CD4-positive, CD25-positive, alpha-beta regulatory T cell (primary cell): ENCODE results near the gene PCDH19. TPM values are rescaled to one million over a fixed set of nuclear protein-coding genes. Genes with fewer than 3 reads are reported as not detected.

ENCODE experiments used
- ATAC-seq, 2 donors: fragments of 150-1000 bp; cut with Tn5 transposase; one replicate each; pipeline ENCODE4 v1.10.0; 2021; ENCODE audit warnings: low read depth in 2 of 2, moderate number of reproducible peaks in 2 of 2, moderate library complexity in 1 of 2
- DNase-seq, 3 donors: peaks; one replicate each; pipeline versions ENCODE4 v3.0.0 to v3.0.0-alpha.2; 2012 to 2022; ENCODE audit warnings: mixed read lengths in 1 of 3
- H3K27ac ChIP-seq: one replicate; pipeline ENCODE4 v1.7.0; 2013; ENCODE audit warnings: mild to moderate bottlenecking, low read length; ENCODE audit not compliant: insufficient read depth, poor library complexity, severe bottlenecking
- H3K27me3 ChIP-seq: one replicate; pipeline ENCODE4 v1.7.0; 2013; ENCODE audit warnings: low read length; ENCODE audit not compliant: control insufficient read depth, insufficient read depth
- H3K36me3 ChIP-seq: one replicate; pipeline ENCODE4 v1.7.0; 2013; ENCODE audit warnings: mild to moderate bottlenecking, low read length, moderate library complexity; ENCODE audit not compliant: control insufficient read depth, insufficient read depth
- H3K4me1 ChIP-seq: 2 replicates; pipeline ENCODE4 v1.7.0; 2013; ENCODE audit warnings: mild to moderate bottlenecking, low read length; ENCODE audit not compliant: insufficient read depth, control insufficient read depth, poor library complexity, severe bottlenecking
- H3K4me3 ChIP-seq: one replicate; pipeline ENCODE4 v1.7.0; 2013; ENCODE audit warnings: low read depth, mild to moderate bottlenecking, low read length, moderate library complexity
- H3K9me3 ChIP-seq, 2 experiments: 1 replicate in 1 of 2; 2 replicates in 1 of 2; pipeline ENCODE4 v1.7.0; 2013; ENCODE audit warnings: low read length in 2 of 2, mild to moderate bottlenecking in 1 of 2, moderate library complexity in 1 of 2; ENCODE audit not compliant: control insufficient read depth in 2 of 2
- H3K27ac Mint-ChIP-seq, 3 donors: one replicate each; pipeline ENCODE4 v1.8.0; 2020 to 2022; ENCODE audit warnings: mild to moderate bottlenecking in 3 of 3, mixed read lengths in 3 of 3, moderate library complexity in 2 of 3
- H3K27me3 Mint-ChIP-seq: one replicate; pipeline ENCODE4 v1.8.0; 2022; ENCODE audit warnings: mild to moderate bottlenecking, mixed read lengths
- H3K36me3 Mint-ChIP-seq: one replicate; pipeline ENCODE4 v1.8.0; 2020; ENCODE audit warnings: mixed read lengths
- H3K4me1 Mint-ChIP-seq, 4 donors: one replicate each; pipeline ENCODE4 v1.8.0; 2020 to 2022; ENCODE audit warnings: mixed read lengths in 4 of 4, mild to moderate bottlenecking in 1 of 4
- H3K4me3 Mint-ChIP-seq, 4 donors: one replicate each; pipeline ENCODE4 v1.8.0; 2020 to 2022; ENCODE audit warnings: mild to moderate bottlenecking in 4 of 4, mixed read lengths in 4 of 4, moderate library complexity in 3 of 4
- H3K9me3 Mint-ChIP-seq, 7 donors: one replicate each; pipeline ENCODE4 v1.8.0; 2020 to 2022; ENCODE audit warnings: mixed read lengths in 7 of 7, mild to moderate bottlenecking in 3 of 7, moderate library complexity in 2 of 7
- polyA plus RNA-seq, 4 donors: library from polyadenylated mRNA; unstranded; fragments of 300-500 nt; fragmentation: Illumina TruSeq; gene quantifications; one replicate each; pipeline ENCODE4 v1.2.3, GENCODE V29; 2021
- total RNA-seq: library from RNA; stranded (reverse); gene quantifications from one replicate; pipeline ENCODE4 v1.2.3, GENCODE V29; 2022

Gene PCDH19
- total and polyA plus RNA-seq, 5 donors from 2014 or later: not detected

DNA sequence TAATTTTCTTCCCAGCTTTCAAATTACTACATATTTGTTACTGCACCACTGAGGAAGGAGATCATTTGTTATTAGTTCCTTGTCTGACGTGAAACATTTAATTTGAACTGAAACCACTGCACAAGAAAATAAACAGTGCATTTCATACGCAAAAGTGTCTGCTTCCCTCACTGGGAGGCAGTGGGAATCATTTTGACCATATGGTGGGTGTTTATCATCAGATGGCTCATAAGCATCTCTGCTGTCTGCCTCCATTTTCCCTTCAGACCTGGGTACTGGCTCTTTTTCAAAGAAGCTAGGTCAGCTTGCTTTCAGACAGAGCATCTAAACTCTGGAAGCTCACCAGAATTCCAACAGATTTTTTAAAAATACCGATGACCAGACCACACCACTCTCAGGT lies 135.2 kb downstream of the PCDH19 start:
- H3K4me3 ChIP-seq: no peak overlapping the region
- Mint-ChIP-seq H3K27ac (no peak overlapping the region), H3K36me3 (no peaks in the 10 kb centered on the region), H3K9me3 (peaks cover 0 to 10% (median 0%) of the 10 kb centered on the region in 7 donors), H3K4me3 (no peak overlapping the region), H3K4me1 (no peaks in the 10 kb centered on the region), H3K27me3 (no peaks in the 10 kb centered on the region)
- H3K36me3 ChIP-seq: no peaks in the 10 kb centered on the region
- H3K9me3 ChIP-seq: no peaks in the 10 kb centered on the region
- H3K27ac ChIP-seq: no peak overlapping the region
- DNase-seq (no peak), ATAC-seq (no peak)
- H3K4me1 ChIP-seq: no peaks in the 10 kb centered on the region
- no peaks in the 10 kb centered on the region for H3K27me3 ChIP-seq

DNA sequence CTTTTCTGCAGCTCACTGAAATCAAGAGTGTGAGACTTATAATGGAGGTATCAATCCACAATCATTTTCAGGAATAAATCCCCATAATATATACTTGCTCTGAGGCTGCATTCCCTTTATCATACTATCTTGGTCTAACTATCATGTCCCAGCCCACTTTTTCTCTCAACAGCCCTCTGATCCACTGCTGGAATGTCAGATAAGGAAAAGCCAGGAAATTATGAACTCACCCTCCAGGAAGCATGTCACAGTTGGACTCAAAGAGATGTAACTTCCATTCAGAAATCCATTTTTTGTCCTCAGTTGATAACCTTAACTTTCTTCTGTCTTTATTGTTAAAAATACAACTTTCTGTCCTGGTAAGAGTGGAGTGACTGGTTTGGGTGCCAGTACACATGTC lies 144.9 kb downstream of the PCDH19 start:
- H3K9me3 ChIP-seq: no peaks in the 10 kb centered on the region
- no peaks in the 10 kb centered on the region for H3K27me3 Mint-ChIP-seq
- H3K9me3 Mint-ChIP-seq: peaks cover 0 to 9% (median 1%) of the 10 kb centered on the region in 7 donors
- H3K4me1 ChIP-seq: no peaks in the 10 kb centered on the region
- H3K27me3 ChIP-seq: no peaks in the 10 kb centered on the region
- no peaks in the 10 kb centered on the region for H3K4me1 Mint-ChIP-seq
- no peaks in the 10 kb centered on the region for H3K36me3 ChIP-seq
- DNase-seq (no peak), ATAC-seq (no peak)
- H3K36me3 Mint-ChIP-seq: no peaks in the 10 kb centered on the region
- no peak overlapping the region for H3K4me3 Mint-ChIP-seq
- no peak overlapping the region for H3K27ac Mint-ChIP-seq
- no peak overlapping the region for H3K27ac ChIP-seq
- H3K4me3 ChIP-seq: no peak overlapping the region

DNA sequence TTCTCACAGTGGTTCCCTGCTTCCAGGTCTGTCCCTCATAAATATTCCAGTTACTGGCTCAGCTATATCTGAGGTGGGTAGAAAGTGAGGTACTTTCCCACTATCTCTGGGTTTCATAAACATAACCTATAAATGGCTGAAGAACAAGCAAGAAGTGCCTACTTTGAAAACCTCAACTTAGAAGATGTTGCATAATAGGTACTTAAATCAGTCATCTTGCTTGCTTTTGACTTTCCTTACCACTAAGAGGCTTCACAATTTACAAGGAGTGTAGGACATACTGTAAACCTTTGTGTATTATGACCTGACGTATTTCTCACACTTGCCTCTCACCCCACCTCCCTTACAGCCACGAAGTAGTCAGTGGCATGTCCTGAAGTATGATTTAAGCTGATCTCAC lies 145.9 kb downstream of the PCDH19 start:
- ATAC-seq: no peak
- Histone ChIP-seq H3K4me3 (no peak overlapping the region), H3K27me3 (no peaks in the 10 kb centered on the region), H3K36me3 (no peaks in the 10 kb centered on the region), H3K4me1 (no peaks in the 10 kb centered on the region), H3K27ac (no peak overlapping the region), H3K9me3 (no peaks in the 10 kb centered on the region)
- no peak overlapping the region for H3K27ac Mint-ChIP-seq
- no peaks in the 10 kb centered on the region for H3K36me3 Mint-ChIP-seq
- DNase-seq: no peak
- H3K4me3 Mint-ChIP-seq: no peak overlapping the region
- peaks cover 0 to 5% (median 1%) of the 10 kb centered on the region in 7 donors for H3K9me3 Mint-ChIP-seq
- H3K27me3 Mint-ChIP-seq: no peaks in the 10 kb centered on the region
- no peaks in the 10 kb centered on the region for H3K4me1 Mint-ChIP-seq

DNA sequence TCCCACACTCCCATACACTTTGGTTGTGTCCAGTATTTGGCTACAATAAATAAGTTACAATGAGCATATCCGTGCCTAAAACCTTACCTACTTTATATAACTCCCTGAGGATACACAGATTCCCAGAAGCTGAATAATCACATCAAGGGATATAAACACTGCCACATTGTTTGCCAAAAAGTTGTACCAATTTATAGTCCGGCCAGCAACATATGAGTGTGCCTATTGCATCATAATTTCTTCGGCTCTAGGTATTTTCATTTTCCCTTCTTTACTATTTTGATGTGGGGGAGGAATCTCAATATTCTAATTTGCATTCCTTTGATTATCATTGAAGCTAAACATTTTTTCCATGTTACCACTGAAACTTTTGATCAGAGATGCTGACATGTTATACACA lies 146.4 kb downstream of the PCDH19 start:
- no peaks in the 10 kb centered on the region for H3K36me3 ChIP-seq
- H3K4me3 ChIP-seq: no peak overlapping the region
- Mint-ChIP-seq H3K9me3 (peaks cover 0 to 5% (median 1%) of the 10 kb centered on the region in 7 donors), H3K27ac (no peak overlapping the region), H3K36me3 (no peaks in the 10 kb centered on the region), H3K4me1 (no peaks in the 10 kb centered on the region), H3K4me3 (no peak overlapping the region), H3K27me3 (no peaks in the 10 kb centered on the region)
- no peaks in the 10 kb centered on the region for H3K4me1 ChIP-seq
- H3K27me3 ChIP-seq: no peaks in the 10 kb centered on the region
- ATAC-seq (no peak), DNase-seq (no peak)
- no peak overlapping the region for H3K27ac ChIP-seq
- no peaks in the 10 kb centered on the region for H3K9me3 ChIP-seq

DNA sequence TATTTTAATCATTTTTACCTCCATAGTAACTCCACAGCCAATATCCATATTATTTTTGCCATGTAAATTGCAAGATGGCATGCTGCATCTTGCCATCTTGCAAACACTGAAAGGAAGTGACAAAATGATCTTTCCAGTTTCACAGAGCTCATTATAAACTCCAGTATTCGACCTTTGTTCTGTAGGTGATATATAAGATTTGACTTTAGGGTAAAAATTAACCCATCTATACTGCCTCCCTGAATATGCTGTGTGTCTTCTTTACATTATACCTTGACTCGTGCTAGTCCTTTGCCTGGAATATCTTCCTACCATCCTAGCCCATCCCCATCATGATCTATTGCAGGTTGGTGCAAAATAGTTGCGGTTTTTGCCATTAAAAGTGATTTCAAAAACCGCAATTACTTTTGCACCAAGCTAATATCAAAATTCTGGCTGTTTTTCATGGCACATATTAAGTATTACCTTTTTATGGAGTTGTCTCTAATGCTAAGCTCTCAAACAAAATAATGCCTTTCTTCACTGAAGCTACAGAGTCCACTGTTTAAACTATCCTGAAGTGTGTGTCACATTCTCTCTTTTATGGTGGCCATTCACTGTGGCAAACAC lies 161.1 kb downstream of the PCDH19 start:
- no peaks in the 10 kb centered on the region for H3K36me3 Mint-ChIP-seq
- H3K27me3 Mint-ChIP-seq: no peaks in the 10 kb centered on the region
- H3K9me3 ChIP-seq: no peaks in the 10 kb centered on the region
- no peaks in the 10 kb centered on the region for H3K36me3 ChIP-seq
- no peaks in the 10 kb centered on the region for H3K4me1 Mint-ChIP-seq
- H3K27ac ChIP-seq: no peak overlapping the region
- H3K4me1 ChIP-seq: no peaks in the 10 kb centered on the region
- H3K4me3 ChIP-seq: no peak overlapping the region
- no peak for DNase-seq
- H3K27ac Mint-ChIP-seq: no peak overlapping the region
- H3K27me3 ChIP-seq: no peaks in the 10 kb centered on the region
- no peak for ATAC-seq
- H3K9me3 Mint-ChIP-seq: peaks cover 0 to 5% (median 0%) of the 10 kb centered on the region in 7 donors
- H3K4me3 Mint-ChIP-seq: no peak overlapping the region

DNA sequence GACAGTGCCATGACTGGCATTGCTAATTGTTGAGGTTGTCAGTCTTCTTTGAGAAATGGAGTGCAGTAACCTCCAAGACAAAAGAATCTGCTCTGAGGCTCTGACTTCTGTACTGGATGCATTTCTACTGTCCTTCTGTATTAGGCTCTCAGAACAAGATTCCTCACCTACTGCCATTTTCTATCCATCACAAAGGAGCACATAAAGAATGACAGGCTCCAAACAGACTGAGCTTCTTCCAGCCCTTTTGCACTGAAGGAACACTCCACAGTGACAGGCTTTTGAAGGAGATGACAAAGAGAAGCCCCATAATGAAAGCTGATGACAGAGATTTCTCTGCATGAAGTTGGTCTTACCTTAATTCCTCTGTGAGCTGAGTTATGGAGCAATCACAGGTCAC lies 162.2 kb downstream of the PCDH19 start:
- Histone ChIP-seq H3K27ac (no peak overlapping the region), H3K4me1 (no peaks in the 10 kb centered on the region), H3K36me3 (no peaks in the 10 kb centered on the region), H3K4me3 (no peak overlapping the region), H3K27me3 (no peaks in the 10 kb centered on the region), H3K9me3 (no peaks in the 10 kb centered on the region)
- no peaks in the 10 kb centered on the region for H3K36me3 Mint-ChIP-seq
- no peaks in the 10 kb centered on the region for H3K4me1 Mint-ChIP-seq
- H3K27ac Mint-ChIP-seq: no peak overlapping the region
- no peak overlapping the region for H3K4me3 Mint-ChIP-seq
- peaks cover 0 to 3% (median 0%) of the 10 kb centered on the region in 7 donors for H3K9me3 Mint-ChIP-seq
- no peaks in the 10 kb centered on the region for H3K27me3 Mint-ChIP-seq
- ATAC-seq (no peak), DNase-seq (no peak)

DNA sequence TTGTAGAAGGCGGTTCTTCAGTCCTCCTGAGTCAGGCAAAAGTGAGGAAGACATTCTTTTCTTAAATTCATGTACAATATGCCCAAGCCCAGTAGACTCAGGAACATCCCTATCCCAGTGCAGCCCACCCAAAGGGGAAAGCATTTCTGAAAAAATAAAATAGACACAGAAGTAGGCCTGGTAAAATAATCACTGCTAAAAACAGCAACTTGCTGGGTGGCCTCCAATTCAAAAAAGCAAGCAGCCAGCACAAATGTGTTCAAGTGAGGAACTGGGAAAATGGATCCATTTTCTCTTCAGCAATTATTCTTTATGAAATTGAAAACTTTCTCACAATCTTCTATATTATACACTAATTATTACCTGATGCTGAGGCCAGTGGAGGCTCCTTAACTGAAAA lies 165.4 kb downstream of the PCDH19 start:
- no peak overlapping the region for H3K4me3 ChIP-seq
- Mint-ChIP-seq H3K36me3 (no peaks in the 10 kb centered on the region), H3K4me3 (no peak overlapping the region), H3K9me3 (peaks cover 0 to 5% (median 0%) of the 10 kb centered on the region in 7 donors), H3K4me1 (no peaks in the 10 kb centered on the region), H3K27ac (no peak overlapping the region), H3K27me3 (no peaks in the 10 kb centered on the region)
- H3K9me3 ChIP-seq: no peaks in the 10 kb centered on the region
- no peaks in the 10 kb centered on the region for H3K4me1 ChIP-seq
- ATAC-seq (no peak), DNase-seq (no peak)
- no peak overlapping the region for H3K27ac ChIP-seq
- H3K36me3 ChIP-seq: no peaks in the 10 kb centered on the region
- H3K27me3 ChIP-seq: no peaks in the 10 kb centered on the region
